ENCODE results near the gene FGFR3. TPM values are rescaled to one million over a fixed set of nuclear protein-coding genes. Genes with fewer than 3 reads are reported as not detected.
"Not testable (repeated sequence)": the region's sequence is repeated elsewhere in the genome, so short reads cannot be mapped to it uniquely, and the experiment has no call there.

The FGFR3 gene
- total and polyA plus RNA-seq, 3 experiments from 2014 or later = 0.07 TPM; not detected in 2

DNA sequence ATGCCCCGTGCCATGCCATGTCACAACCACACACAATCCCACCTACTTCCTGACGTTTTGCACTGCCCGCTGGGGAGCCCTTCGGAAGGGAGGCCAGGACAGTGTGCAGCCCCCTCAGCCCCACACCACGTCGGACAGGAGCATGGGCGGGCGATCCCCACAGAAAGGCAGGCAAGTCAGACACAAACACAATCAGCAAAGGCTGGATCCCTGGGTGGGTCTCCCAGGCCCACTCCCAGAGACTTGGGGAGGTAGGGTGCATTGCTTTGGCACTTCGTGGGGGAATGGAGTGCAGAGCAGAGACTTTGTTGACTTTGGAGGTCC lies 48.8 kb downstream of the FGFR3 start:
- Mint-ChIP-seq H3K9me3 (no peaks in the 10 kb centered on the region), H3K27me3 (no peaks in the 10 kb centered on the region), H3K4me1 (peaks cover 10 to 15% (median 11%) of the 10 kb centered on the region in 3 donors), H3K27ac (no peak overlapping the region), H3K36me3 (peaks cover 0 to 76% (median 9%) of the 10 kb centered on the region in 3 donors), H3K4me3 (no peak overlapping the region)
- ChIA-PET CTCF (interaction anchor here (1.8 kb wide), 1 partner anchor 58 kb away, joined by 5 read pairs; no protein-coding TSS in a partner anchor), POLR2A (no interaction called here)
- no peaks in the 10 kb centered on the region for H3K9me3 ChIP-seq (ENCODE audit: low read length)
- H3K27me3 ChIP-seq (ENCODE audit: insufficient read depth, low read length, poor library complexity, severe bottlenecking) = no peaks in the 10 kb centered on the region
- peaks cover 24% of the 10 kb centered on the region for H3K36me3 ChIP-seq (ENCODE audit: insufficient read depth, low read length)
- no peak for DNase-seq
- no peak overlapping the region for H3K4me3 ChIP-seq (ENCODE audit: low read length)
- H3K4me1 ChIP-seq (ENCODE audit: insufficient read depth, low read length) = no peaks in the 10 kb centered on the region
- no peak overlapping the region for H3K27ac ChIP-seq (ENCODE audit: low read depth, low read length)

DNA sequence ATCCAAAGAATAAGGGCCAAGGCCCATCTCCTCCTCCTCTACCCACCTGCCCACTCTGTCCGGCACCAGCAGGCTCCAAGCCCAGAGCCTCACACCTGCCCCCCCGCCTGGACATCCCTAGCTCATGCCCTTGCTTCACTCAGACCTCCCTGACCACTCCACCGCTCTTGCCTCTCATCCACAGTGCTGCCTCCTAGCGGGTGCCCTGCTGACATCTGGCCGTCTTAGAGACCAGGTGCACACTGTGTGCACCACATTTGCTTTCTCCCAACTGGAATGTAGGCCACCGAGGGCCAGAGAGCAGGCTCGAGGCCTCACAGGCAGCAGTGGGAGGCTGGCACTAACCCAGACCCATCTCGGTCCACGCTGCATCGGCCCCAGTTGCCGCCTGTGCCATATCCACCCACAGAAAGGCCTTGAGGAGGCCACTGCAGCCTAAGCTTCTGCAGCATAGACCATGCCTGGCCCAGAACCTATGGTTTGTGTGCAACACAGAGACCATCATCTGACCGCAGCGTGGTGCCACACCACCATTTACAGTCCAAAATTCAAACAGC lies 49.3 kb downstream of the FGFR3 start:
- peak overlapping the region in 2 of 8 donors; percentile 11 to 95 for H3K27ac Mint-ChIP-seq
- Histone ChIP-seq H3K4me1 (ENCODE audit: insufficient read depth, low read length) (no peaks in the 10 kb centered on the region), H3K27me3 (ENCODE audit: insufficient read depth, low read length, poor library complexity, severe bottlenecking) (no peaks in the 10 kb centered on the region), H3K27ac (ENCODE audit: low read depth, low read length) (no peak overlapping the region), H3K9me3 (ENCODE audit: low read length) (no peaks in the 10 kb centered on the region), H3K36me3 (ENCODE audit: insufficient read depth, low read length) (peaks cover 22% of the 10 kb centered on the region), H3K4me3 (ENCODE audit: low read length) (no peak overlapping the region)
- CTCF ChIA-PET = interaction anchor here (1.8 kb wide), 1 partner anchor 58 kb away, joined by 5 read pairs; no protein-coding TSS in a partner anchor
- POLR2A ChIA-PET = no interaction called here
- peaks cover 10 to 15% (median 11%) of the 10 kb centered on the region in 3 donors for H3K4me1 Mint-ChIP-seq
- peaks cover 0 to 75% (median 11%) of the 10 kb centered on the region in 3 donors for H3K36me3 Mint-ChIP-seq
- H3K27me3 Mint-ChIP-seq = no peaks in the 10 kb centered on the region
- no peak overlapping the region for H3K4me3 Mint-ChIP-seq
- no peaks in the 10 kb centered on the region for H3K9me3 Mint-ChIP-seq
- no peak for DNase-seq

DNA sequence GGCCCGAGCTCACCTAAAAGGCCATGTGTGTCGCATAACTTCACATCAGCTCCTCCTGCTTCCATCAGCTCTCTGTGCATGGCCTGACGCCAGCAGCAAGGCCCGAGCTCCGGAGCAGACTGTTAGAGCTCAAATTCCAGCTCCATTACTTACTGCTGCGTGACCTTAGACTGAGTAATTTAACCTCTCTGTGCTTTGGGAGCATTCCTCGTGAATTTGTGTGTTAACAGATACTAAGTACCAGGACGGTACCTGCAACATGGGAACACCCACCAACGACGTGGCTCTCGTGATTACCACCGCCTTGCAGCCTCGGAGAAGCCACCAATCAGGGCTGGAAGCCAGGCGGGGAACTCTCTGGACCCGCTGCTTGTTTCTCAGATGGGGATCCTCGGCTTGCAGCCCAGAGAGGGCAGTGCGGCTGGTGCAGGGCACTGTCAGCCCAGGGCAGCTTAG lies 49.9 kb downstream of the FGFR3 start:
- Mint-ChIP-seq H3K4me3 (no peak overlapping the region), H3K27ac (no peak overlapping the region), H3K4me1 (peaks cover 10 to 15% (median 11%) of the 10 kb centered on the region in 3 donors), H3K27me3 (no peaks in the 10 kb centered on the region), H3K36me3 (peaks cover 0 to 74% (median 11%) of the 10 kb centered on the region in 3 donors), H3K9me3 (no peaks in the 10 kb centered on the region)
- H3K27me3 ChIP-seq (ENCODE audit: insufficient read depth, low read length, poor library complexity, severe bottlenecking) = no peaks in the 10 kb centered on the region
- no peaks in the 10 kb centered on the region for H3K4me1 ChIP-seq (ENCODE audit: insufficient read depth, low read length)
- CTCF ChIA-PET = interaction anchor here (1.8 kb wide), 1 partner anchor 57 kb away, joined by 5 read pairs; no protein-coding TSS in a partner anchor
- H3K36me3 ChIP-seq (ENCODE audit: insufficient read depth, low read length) = peaks cover 22% of the 10 kb centered on the region
- H3K9me3 ChIP-seq (ENCODE audit: low read length) = no peaks in the 10 kb centered on the region
- H3K27ac ChIP-seq (ENCODE audit: low read depth, low read length) = no peak overlapping the region
- POLR2A ChIA-PET = no interaction called here
- no peak for DNase-seq
- H3K4me3 ChIP-seq (ENCODE audit: low read length) = no peak overlapping the region

- POLR2A ChIA-PET = no interaction called here
- Histone ChIP-seq H3K4me1 (ENCODE audit: insufficient read depth, low read length) (no peaks in the 10 kb centered on the region), H3K4me3 (ENCODE audit: low read length) (no peak overlapping the region), H3K9me3 (ENCODE audit: low read length) (no peaks in the 10 kb centered on the region), H3K36me3 (ENCODE audit: insufficient read depth, low read length) (peaks cover 22% of the 10 kb centered on the region), H3K27ac (ENCODE audit: low read depth, low read length) (no peak overlapping the region), H3K27me3 (ENCODE audit: insufficient read depth, low read length, poor library complexity, severe bottlenecking) (no peaks in the 10 kb centered on the region)
- Mint-ChIP-seq H3K4me3 (no peak overlapping the region), H3K9me3 (no peaks in the 10 kb centered on the region), H3K27ac (peak overlapping the region in 1 of 8 donors; percentile 64), H3K4me1 (peaks cover 10 to 15% (median 11%) of the 10 kb centered on the region in 3 donors), H3K27me3 (no peaks in the 10 kb centered on the region), H3K36me3 (peaks cover 0 to 71% (median 11%) of the 10 kb centered on the region in 3 donors)
- CTCF ChIA-PET = no interaction called here
- DNase-seq = no peak
These were observed 50.8 kb downstream of the FGFR3 start for GRCh38 chr4:1843852-1844251.

DNA sequence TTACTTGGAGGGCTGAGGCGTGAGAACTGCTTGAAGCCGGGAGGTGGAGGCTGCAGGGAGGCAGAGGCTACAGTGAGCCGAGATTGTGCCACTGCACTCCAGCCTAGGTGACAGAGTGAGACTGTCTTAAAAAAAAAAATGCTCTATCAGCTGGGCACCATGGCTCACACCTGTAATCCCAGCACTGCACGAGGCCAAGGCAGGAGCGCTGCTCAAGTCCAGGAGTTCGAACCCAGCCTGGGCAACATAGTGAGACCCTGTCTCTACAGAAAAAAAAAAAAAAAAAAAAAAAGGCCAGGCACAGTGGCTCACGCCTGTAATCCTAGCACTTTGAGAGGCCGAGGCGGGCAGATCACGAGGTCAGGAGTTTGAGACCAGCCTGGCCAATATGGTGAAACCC lies 51.5 kb downstream of the FGFR3 start:
- H3K9me3 ChIP-seq (ENCODE audit: low read length); DNase-seq; POLR2A ChIA-PET; H3K27ac ChIP-seq (ENCODE audit: low read depth, low read length); H3K4me1 ChIP-seq (ENCODE audit: insufficient read depth, low read length); H3K4me3 Mint-ChIP-seq; H3K4me3 ChIP-seq (ENCODE audit: low read length); H3K27me3 Mint-ChIP-seq; H3K27me3 ChIP-seq (ENCODE audit: insufficient read depth, low read length, poor library complexity, severe bottlenecking); H3K9me3 Mint-ChIP-seq; H3K27ac Mint-ChIP-seq: not testable (repeated sequence)
- CTCF ChIA-PET = interaction anchor here (1.1 kb wide), 1 partner anchor 27 kb away, joined by 3 read pairs; no protein-coding TSS in a partner anchor
- Mint-ChIP-seq H3K4me1 (peaks cover 8 to 15% (median 10%) of the 10 kb centered on the region in 3 donors), H3K36me3 (peaks cover 0 to 64% (median 8%) of the 10 kb centered on the region in 3 donors)
- peaks cover 17% of the 10 kb centered on the region for H3K36me3 ChIP-seq (ENCODE audit: insufficient read depth, low read length)

DNA sequence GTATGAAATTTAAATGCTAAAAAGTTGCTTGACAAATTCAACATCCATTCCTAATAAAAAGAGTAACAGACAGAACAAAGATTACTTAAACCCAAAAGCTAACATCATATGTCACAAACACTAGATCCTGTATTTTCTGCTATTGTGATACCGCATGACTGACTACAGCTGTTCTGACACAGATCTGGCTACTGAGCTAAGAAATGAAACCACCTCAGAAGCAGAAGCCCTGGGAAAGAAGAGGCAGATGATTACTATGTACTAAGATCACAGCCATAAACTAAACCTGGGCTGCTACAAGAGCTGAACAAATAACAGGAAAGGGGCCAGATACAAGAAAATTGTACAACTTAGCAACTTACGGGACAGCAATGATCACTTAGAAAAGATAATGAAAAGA lies 53.5 kb downstream of the FGFR3 start:
- Mint-ChIP-seq H3K27ac (peak overlapping the region in 2 of 8 donors; percentile 0 to 50), H3K4me3 (no peak overlapping the region), H3K9me3 (no peaks in the 10 kb centered on the region), H3K4me1 (peaks cover 13 to 26% (median 16%) of the 10 kb centered on the region in 3 donors), H3K36me3 (peaks cover 0 to 48% (median 8%) of the 10 kb centered on the region in 3 donors), H3K27me3 (no peaks in the 10 kb centered on the region)
- ChIA-PET POLR2A (no interaction called here), CTCF (interaction anchor here (2.0 kb wide), 1 partner anchor 53 kb away, joined by 10 read pairs; no protein-coding TSS in a partner anchor)
- no peaks in the 10 kb centered on the region for H3K4me1 ChIP-seq (ENCODE audit: insufficient read depth, low read length)
- H3K27ac ChIP-seq (ENCODE audit: low read depth, low read length) = no peak overlapping the region
- H3K4me3 ChIP-seq (ENCODE audit: low read length) = no peak overlapping the region
- H3K9me3 ChIP-seq (ENCODE audit: low read length) = no peaks in the 10 kb centered on the region
- no peak for DNase-seq
- H3K27me3 ChIP-seq (ENCODE audit: insufficient read depth, low read length, poor library complexity, severe bottlenecking) = no peaks in the 10 kb centered on the region
- H3K36me3 ChIP-seq (ENCODE audit: insufficient read depth, low read length) = peaks cover 12% of the 10 kb centered on the region

DNA sequence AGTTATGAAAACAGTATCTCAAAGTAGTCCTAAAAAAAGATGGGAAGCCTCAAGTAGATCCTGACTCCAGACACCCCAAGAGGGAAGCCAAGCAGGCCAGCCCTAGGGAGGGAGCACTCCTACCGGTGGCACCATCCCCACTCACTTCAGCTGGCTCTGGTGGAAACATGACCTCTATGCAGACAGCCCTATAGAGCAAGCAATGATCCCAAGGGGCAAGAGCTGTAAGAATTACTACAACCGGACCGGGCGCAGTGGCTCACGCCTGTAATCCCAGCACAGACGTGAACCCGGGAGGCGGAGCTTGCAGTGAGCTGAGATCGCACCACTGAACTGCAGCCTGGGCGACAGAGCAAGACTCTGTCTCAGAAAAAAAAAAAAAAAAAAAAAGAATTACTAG lies 57.2 kb downstream of the FGFR3 start:
- no peaks in the 10 kb centered on the region for H3K9me3 Mint-ChIP-seq
- H3K27ac ChIP-seq (ENCODE audit: low read depth, low read length) = no peak overlapping the region
- H3K36me3 ChIP-seq (ENCODE audit: insufficient read depth, low read length) = no peaks in the 10 kb centered on the region
- H3K27ac Mint-ChIP-seq = peak overlapping the region in 1 of 8 donors; percentile 33
- H3K4me1 ChIP-seq (ENCODE audit: insufficient read depth, low read length) = peaks cover 8% of the 10 kb centered on the region
- H3K9me3 ChIP-seq (ENCODE audit: low read length) = no peaks in the 10 kb centered on the region
- peaks cover 27 to 42% (median 36%) of the 10 kb centered on the region in 3 donors for H3K4me1 Mint-ChIP-seq
- H3K36me3 Mint-ChIP-seq = peaks cover 0 to 19% (median 2%) of the 10 kb centered on the region in 3 donors
- H3K27me3 Mint-ChIP-seq = no peaks in the 10 kb centered on the region
- H3K27me3 ChIP-seq (ENCODE audit: insufficient read depth, low read length, poor library complexity, severe bottlenecking) = no peaks in the 10 kb centered on the region
- H3K4me3 ChIP-seq (ENCODE audit: low read length) = no peak overlapping the region
- ChIA-PET POLR2A (no interaction called here), CTCF (interaction anchor here (0.6 to 2.1 kb wide), 4 partner anchors 47 to 563 kb away, joined by 3 to 7 read pairs (median 3); no protein-coding TSS in a partner anchor)
- DNase-seq = no peak
- no peak overlapping the region for H3K4me3 Mint-ChIP-seq

DNA sequence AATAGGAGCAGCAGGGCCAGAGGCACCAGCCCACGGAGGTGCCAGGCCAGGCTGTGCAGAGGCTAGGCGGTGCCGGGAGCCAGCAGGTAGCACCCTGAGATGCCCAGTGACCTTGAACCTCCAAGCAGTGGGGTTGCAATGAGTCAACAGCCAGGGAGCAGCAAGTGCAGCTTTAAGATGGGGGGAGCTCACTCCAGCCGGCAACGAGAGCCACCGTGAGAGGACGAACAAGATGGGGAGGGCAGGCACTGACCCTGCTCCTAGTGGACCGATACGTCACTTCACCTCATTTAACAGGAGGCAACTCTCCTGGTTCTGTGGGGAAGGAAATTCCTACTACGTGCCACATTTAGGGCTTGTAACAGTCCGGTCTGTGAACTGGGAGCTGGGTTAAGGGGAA lies 58.1 kb downstream of the FGFR3 start:
- no peak overlapping the region for H3K4me3 ChIP-seq (ENCODE audit: low read length)
- H3K27ac ChIP-seq (ENCODE audit: low read depth, low read length) = no peak overlapping the region
- no peaks in the 10 kb centered on the region for H3K36me3 ChIP-seq (ENCODE audit: insufficient read depth, low read length)
- CTCF ChIA-PET = interaction anchor here (0.8 to 2.1 kb wide), 2 partner anchors 48 to 562 kb away, joined by 3 to 7 read pairs; no protein-coding TSS in a partner anchor
- DNase-seq = no peak
- Mint-ChIP-seq H3K27ac (no peak overlapping the region), H3K27me3 (no peaks in the 10 kb centered on the region), H3K36me3 (peaks cover 0 to 19% (median 2%) of the 10 kb centered on the region in 3 donors), H3K4me3 (peak overlapping the region in 2 of 7 donors; percentile 58 to 79), H3K9me3 (no peaks in the 10 kb centered on the region), H3K4me1 (peaks cover 27 to 43% (median 36%) of the 10 kb centered on the region in 3 donors)
- H3K9me3 ChIP-seq (ENCODE audit: low read length) = no peaks in the 10 kb centered on the region
- H3K4me1 ChIP-seq (ENCODE audit: insufficient read depth, low read length) = peaks cover 8% of the 10 kb centered on the region
- no peaks in the 10 kb centered on the region for H3K27me3 ChIP-seq (ENCODE audit: insufficient read depth, low read length, poor library complexity, severe bottlenecking)
- POLR2A ChIA-PET = no interaction called here

Data from CD8-positive, alpha-beta memory T cell (primary cell).